Activated CD4-positive, alpha-beta T cell treated with anti-CD3 and anti-CD28 coated beads, Interleukin-2, amount 50 U/mL, for 1 hour (primary cell): ENCODE data around the gene STX18.
A peak's percentile ranks its signal among the peaks of the same experiment; 100 is the strongest.
"Not testable (repeated sequence)": the region's sequence is repeated elsewhere in the genome, so short reads cannot be mapped to it uniquely, and the experiment has no call there.

Experiments used
- DNase-seq: peaks from one replicate; pipeline ENCODE4 v3.0.0-alpha.2; 2020

The STX18 gene

GRCh38 chr4:4432341-4433125, 109.3 kb downstream of the STX18 start:
- DNase-seq = no peak

DNA sequence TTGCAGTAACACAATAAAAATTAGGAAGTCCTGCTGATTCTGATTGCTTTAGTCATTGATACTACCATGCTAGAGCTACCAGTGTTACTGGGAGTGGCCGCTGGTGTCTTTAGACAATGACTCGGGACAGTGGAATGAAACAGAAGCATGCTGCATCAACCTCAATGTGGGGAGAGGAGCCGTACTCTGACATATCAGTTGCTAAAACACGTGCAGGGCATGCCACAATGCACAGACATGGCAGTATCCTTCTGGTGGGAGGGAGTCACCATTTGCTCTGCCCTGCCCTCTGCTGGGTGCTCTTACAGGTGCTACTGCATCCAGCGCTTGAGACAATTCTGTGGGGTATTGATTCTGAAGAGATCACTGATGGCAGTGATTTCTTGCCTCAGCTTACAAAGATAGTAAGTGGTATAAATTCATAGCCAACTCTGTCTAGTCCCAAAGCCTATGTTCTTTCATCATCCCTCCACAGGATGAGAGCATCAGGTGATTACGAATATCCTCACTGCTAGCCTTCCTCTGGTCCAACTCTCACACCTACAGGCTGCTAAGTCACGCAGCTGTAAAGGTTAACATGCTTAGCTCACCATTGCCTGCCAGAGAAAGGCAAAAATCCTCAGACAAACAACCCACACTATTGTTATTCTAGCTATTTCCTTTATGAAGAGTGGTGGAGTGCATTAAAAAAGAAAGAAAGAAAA, 111.2 kb downstream of the STX18 start:
- DNase-seq = peak; percentile 55

- no peak for DNase-seq
Observed at GRCh38 chr4:4428966-4429875, 112.6 kb downstream of the STX18 start.

GRCh38 chr4:4427886-4428285, 114.0 kb downstream of the STX18 start:
- no peak for DNase-seq

- DNase-seq = no peak
Observed at GRCh38 chr4:4427121-4427870, 114.6 kb downstream of the STX18 start.

DNA sequence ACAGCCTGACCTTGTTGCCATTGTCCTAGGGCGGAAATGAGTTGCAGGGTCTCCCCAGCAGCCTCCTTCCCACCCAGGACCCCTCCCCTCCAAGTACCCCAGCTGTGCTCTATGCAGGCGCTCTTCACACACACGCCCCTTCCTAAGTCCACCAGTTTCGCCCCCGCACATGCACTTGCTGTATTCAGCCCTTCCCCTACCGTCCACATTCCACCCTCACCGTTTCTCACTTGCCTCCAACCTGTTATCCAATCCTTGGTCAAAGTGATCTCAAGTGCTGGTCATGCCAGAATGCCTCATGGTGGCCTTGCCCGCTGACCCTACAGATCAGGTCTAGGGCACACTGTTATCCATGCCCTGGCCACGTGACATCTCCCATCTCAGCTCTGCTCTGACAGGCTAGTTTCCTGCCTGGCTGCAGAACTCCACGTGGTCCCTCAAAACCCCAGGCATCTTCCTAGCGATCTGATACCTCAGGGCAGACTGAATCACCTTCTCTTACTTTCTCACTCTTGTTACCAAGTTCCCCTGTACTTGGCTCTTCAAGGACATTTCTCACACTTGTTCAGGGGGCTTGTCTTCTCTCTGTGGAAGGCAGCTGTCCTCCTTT, 115.2 kb downstream of the STX18 start:
- DNase-seq = no peak

- DNase-seq = no peak
Observed at GRCh38 chr4:4425696-4426095, 116.2 kb downstream of the STX18 start.

- no peak for DNase-seq
Observed at GRCh38 chr4:4425119-4425690, 116.6 kb downstream of the STX18 start.

DNA sequence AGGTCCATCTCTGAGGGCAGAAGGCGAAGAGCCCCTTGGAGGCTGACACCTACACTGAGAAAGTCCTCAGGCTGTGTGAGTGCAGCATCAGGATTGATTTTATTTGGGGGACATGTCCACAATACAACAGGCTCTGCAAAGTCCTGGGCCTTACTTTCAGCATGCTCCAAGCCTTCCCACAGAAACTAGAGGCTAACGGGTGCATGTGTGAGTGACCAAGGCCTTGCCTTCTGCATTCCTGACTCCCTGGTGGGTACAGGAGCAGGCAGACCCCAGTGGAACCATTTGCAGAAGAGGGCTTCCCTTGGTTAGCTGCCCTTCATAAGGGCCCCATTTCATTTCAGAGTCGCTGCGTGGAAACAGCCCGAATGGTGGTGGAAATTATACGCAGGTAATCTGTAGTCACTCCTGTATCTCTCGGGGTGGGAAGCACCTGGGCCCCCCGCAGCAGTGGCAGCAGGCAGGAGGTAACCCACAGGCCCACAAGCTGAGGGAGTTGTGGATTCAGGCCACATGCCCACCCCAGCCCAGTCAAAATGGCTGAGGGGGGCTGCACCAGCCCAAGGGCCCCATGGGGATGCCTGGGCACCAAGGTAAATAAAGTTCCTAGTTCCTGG, 117.2 kb downstream of the STX18 start:
- no peak for DNase-seq

- no peak for DNase-seq
Observed at GRCh38 chr4:4423706-4424498, 117.9 kb downstream of the STX18 start.

DNA sequence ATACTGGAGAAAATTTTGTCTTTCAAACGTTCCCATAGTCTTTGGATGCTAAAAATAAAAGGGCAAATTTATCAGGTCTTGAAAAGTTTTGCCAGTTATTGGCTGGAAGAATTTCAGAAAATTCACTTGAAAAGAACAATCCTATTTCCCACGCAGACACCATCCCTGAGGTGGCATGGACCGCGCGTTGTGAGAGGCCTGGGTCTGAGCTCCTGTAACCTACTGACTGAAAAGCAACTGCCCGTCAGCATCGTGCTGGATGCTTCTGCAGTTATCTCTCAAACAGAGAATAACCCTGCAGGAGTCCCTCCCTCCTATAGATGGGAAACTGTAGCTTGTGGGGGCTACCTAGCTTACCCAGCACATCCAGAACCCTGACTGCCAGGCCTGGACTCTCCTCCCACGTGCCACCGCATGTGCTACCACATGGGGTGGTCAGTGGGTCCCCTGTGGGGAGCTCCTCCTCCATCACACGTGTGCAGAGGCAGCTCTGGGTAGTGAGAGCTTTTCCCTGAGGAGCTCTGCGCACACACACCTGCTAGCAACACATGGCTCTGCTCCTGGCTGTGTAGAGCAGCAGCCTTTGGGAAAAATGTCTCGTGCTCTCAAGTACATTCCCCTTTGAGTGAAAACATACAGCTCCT, 118.9 kb downstream of the STX18 start:
- DNase-seq = no peak

DNA sequence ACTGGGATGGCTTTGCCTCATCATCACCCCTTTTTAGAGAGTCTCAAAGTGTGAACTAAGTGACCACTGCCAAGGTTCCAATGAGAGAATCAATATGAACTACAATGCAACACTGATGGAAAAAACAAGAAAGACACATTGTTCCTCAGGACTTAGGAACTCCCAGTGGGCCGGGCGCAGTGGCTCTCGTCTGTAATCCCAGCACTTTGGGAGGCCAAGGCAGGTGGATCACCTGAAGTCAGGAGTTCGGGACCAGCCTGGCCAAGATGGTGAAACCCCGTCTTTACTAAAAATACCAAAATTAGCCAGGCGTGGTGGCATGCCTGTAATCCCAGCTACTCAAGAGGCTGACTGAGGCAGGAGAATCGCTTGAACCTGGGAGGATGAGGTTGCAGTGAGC, 119.7 kb downstream of the STX18 start:
- DNase-seq = not testable (repeated sequence)

DNA sequence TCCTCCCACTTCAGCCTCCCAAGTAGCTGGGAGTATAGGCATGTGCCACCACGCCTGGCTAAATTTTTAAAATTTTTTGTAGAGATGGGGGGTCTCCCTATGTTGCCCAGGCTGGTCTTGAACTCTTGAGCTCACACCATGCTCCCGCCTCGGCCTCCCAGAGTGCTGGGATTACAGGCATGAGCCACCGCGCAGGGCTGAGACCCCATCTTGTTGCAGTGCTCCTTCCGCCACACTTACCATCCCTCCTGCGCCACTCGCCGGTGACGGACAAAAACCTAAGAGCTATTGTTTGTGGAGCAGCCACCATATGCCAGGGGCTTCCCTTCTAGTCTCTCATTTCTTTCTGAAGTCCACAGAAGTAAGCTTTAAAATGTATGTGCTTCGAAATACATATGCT, 120.5 kb downstream of the STX18 start:
- no peak for DNase-seq

GRCh38 chr4:4420421-4420820, 121.4 kb downstream of the STX18 start:
- no peak for DNase-seq

GRCh38 chr4:4419896-4420295, 122.0 kb downstream of the STX18 start:
- DNase-seq = no peak

- DNase-seq = no peak
Observed at GRCh38 chr4:4418676-4419390, 123.0 kb downstream of the STX18 start.

DNA sequence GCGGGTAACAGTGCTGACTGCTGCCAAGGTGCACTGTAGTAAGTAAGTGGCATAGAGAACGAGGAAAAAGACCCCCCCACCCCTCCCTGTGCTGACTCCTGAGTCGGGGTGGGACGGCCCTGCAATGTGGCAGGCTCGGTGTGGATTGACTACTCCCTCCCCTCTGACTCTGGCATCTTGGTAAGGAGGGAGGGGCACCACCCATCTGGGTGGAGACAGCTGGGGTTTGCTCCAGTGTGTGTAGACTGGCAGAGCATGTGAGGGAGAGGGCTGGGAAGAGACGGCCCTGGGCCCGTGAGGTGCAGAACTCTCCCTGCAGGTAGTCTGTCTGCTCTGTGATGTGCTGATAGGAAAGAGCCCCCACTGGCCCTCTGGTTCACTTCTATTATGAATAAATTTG, 124.0 kb downstream of the STX18 start:
- no peak for DNase-seq

GRCh38 chr4:4416981-4417380, 124.9 kb downstream of the STX18 start:
- DNase-seq = no peak
